Measurements from ENCODE around the gene MIEF2.
A peak's percentile ranks its signal among the peaks of the same experiment; 100 is the strongest.

GRCh38 chr17:18225121-18225641 lies 35.3 kb upstream of the MIEF2 start, which contains the start of gene LLGL1:
- TF ChIP-seq POLR2A (IDR thresholded peaks at IDR 0.05; ENCODE audit: low read depth, low read length): no peak
- peak; percentile 30 for TF ChIP-seq POLR2AphosphoS5 (IDR thresholded peaks at IDR 0.05; ENCODE audit: insufficient read depth, low read depth, low read length)
- no peak for TF ChIP-seq CTCF (IDR thresholded peaks at IDR 0.05; ENCODE audit: extremely low read depth in 1 of 2, insufficient read depth in 1 of 2, low read depth in 1 of 2, low read length in 2 of 2)
- TF ChIP-seq EZH2 (IDR thresholded peaks at IDR 0.05; ENCODE audit: borderline replicate concordance, low read depth, low read length, severe bottlenecking): no peak
- no peak for TF ChIP-seq FOS (IDR thresholded peaks at IDR 0.05; ENCODE audit: borderline replicate concordance, insufficient read depth, low read length)
- TF ChIP-seq MYC (IDR thresholded peaks at IDR 0.05; ENCODE audit: low read depth, low read length): no peak
